SK-N-SH treated with all-trans-retinoic acid at 6 μM for 48 hours (cell line): ENCODE results near the gene ZNF415.

Experiments
- ARNTL ChIP-seq: fragments of 450-650 bp; formaldehyde crosslinking; IDR thresholded peaks from 2 replicates; pipeline ENCODE4 v1.5.0; 2020; ENCODE audit warnings: low read depth, mild to moderate bottlenecking, moderate library complexity, borderline replicate concordance
- BACH2 ChIP-seq: fragments of 250-450 bp; sonication (Bioruptor Pico); IDR thresholded peaks from 2 replicates; pipeline ENCODE4 v1.9.0; 2021; ENCODE audit warnings: mild to moderate bottlenecking, borderline replicate concordance
- GLIS3 ChIP-seq: fragments of 250-450 bp; sonication (Bioruptor Pico); IDR thresholded peaks from 2 replicates; pipeline ENCODE4 v1.5.0; 2020; ENCODE audit warnings: mild to moderate bottlenecking, moderate library complexity
- ZFP3 ChIP-seq: fragments of 250-450 bp; sonication (Bioruptor Pico); IDR thresholded peaks from 2 replicates; pipeline ENCODE4 v1.5.0; 2020; ENCODE audit warnings: mild to moderate bottlenecking, moderate library complexity
- TF ChIP-seq, protein P1 (sequence below): fragments of 250-450 bp; sonication (Bioruptor Pico); IDR thresholded peaks from 2 replicates; pipeline ENCODE4 v1.5.0; 2020; ENCODE audit warnings: mild to moderate bottlenecking, moderate library complexity
- TF ChIP-seq, protein P2 (sequence below): fragments of 250-450 bp; sonication (Bioruptor Pico); IDR thresholded peaks from 2 replicates; pipeline ENCODE4 v1.5.1; 2020; ENCODE audit warnings: low read depth, mild to moderate bottlenecking, moderate library complexity

DNA sequence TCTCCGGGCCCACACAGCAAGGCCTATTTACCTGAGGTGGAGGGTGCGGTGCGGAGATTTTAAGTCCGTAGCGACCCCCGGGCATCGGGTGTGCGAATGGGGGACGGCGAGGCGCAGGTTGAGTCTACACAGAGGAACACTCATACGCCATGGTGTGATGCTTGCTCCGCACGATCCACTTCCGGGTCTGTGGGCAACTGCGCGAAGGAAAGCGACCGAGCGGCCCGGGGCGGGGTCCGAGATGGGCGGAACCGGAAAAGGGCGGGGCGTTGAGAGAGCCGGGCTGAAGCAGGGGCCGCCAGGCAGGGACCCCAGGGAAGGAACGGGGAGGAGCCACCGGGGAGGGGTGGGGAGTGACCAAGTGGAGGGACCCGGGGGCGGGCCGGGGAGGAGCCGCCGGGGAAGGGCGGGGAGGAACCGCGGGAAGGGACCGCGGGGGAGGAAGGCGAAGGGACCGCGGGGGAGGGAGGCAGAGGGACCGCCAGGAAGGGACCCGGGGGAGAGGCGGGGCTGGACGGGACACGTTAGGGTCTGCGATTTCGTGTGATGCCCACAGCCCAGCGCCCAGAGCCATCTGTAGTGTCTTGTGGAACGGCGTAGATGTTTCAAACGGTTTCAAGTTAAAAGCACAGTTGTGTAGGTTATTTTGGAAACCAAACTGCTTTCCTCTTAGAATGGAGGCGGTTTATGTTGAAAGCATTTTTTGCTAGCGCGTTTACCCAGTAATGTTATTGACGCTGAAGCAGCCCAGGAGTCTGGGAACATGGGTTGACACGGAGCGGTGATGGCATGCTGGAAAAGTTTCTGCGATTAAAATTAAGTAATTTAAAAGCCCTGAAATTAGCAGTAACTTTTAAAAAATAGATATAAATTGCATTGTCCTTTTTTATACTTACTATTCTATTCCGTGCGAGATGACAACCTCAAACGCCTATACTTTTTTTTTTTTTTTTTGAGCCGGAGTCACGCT is 29.2 kb downstream of the ZNF415 start, which contains the start of gene ZNF160:
- TF ChIP-seq, protein P1, sequence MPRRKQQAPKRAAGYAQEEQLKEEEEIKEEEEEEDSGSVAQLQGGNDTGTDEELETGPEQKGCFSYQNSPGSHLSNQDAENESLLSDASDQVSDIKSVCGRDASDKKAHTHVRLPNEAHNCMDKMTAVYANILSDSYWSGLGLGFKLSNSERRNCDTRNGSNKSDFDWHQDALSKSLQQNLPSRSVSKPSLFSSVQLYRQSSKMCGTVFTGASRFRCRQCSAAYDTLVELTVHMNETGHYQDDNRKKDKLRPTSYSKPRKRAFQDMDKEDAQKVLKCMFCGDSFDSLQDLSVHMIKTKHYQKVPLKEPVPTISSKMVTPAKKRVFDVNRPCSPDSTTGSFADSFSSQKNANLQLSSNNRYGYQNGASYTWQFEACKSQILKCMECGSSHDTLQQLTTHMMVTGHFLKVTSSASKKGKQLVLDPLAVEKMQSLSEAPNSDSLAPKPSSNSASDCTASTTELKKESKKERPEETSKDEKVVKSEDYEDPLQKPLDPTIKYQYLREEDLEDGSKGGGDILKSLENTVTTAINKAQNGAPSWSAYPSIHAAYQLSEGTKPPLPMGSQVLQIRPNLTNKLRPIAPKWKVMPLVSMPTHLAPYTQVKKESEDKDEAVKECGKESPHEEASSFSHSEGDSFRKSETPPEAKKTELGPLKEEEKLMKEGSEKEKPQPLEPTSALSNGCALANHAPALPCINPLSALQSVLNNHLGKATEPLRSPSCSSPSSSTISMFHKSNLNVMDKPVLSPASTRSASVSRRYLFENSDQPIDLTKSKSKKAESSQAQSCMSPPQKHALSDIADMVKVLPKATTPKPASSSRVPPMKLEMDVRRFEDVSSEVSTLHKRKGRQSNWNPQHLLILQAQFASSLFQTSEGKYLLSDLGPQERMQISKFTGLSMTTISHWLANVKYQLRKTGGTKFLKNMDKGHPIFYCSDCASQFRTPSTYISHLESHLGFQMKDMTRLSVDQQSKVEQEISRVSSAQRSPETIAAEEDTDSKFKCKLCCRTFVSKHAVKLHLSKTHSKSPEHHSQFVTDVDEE (CRISPR knock-in tag): no peak
- TF ChIP-seq BACH2 (CRISPR knock-in tag) (no peak), GLIS3 (CRISPR knock-in tag) (no peak), ARNTL (CRISPR knock-in tag) (no peak), ZFP3 (no peak)
- TF ChIP-seq, protein P2, sequence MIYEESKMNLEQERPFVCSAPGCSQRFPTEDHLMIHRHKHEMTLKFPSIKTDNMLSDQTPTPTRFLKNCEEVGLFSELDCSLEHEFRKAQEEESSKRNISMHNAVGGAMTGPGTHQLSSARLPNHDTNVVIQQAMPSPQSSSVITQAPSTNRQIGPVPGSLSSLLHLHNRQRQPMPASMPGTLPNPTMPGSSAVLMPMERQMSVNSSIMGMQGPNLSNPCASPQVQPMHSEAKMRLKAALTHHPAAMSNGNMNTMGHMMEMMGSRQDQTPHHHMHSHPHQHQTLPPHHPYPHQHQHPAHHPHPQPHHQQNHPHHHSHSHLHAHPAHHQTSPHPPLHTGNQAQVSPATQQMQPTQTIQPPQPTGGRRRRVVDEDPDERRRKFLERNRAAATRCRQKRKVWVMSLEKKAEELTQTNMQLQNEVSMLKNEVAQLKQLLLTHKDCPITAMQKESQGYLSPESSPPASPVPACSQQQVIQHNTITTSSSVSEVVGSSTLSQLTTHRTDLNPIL (CRISPR knock-in tag): no peak
